Mammary epithelial cell (primary cell): ENCODE results near the gene IL1R2.

Experiments
- EZH2 ChIP-seq: IDR thresholded peaks from 2 replicates; pipeline ENCODE4 v1.6.1; 2012; ENCODE audit warnings: low read length, inconsistent platforms, borderline replicate concordance
- TF ChIP-seq, protein P1 (sequence below), 2 donors: IDR thresholded peaks in 1 of 2; conservative IDR thresholded peaks in 1 of 2; 2 replicates each; pipeline ENCODE4 v1.5.1; 2011 to 2012; ENCODE audit warnings: inconsistent platforms in 2 of 2, low read length in 2 of 2, mild to moderate bottlenecking in 2 of 2, control low read depth in 1 of 2, low read depth in 1 of 2; ENCODE audit not compliant: insufficient read depth in 1 of 2; ENCODE audit errors: extremely low read depth in 1 of 2

- TF ChIP-seq, protein P1, sequence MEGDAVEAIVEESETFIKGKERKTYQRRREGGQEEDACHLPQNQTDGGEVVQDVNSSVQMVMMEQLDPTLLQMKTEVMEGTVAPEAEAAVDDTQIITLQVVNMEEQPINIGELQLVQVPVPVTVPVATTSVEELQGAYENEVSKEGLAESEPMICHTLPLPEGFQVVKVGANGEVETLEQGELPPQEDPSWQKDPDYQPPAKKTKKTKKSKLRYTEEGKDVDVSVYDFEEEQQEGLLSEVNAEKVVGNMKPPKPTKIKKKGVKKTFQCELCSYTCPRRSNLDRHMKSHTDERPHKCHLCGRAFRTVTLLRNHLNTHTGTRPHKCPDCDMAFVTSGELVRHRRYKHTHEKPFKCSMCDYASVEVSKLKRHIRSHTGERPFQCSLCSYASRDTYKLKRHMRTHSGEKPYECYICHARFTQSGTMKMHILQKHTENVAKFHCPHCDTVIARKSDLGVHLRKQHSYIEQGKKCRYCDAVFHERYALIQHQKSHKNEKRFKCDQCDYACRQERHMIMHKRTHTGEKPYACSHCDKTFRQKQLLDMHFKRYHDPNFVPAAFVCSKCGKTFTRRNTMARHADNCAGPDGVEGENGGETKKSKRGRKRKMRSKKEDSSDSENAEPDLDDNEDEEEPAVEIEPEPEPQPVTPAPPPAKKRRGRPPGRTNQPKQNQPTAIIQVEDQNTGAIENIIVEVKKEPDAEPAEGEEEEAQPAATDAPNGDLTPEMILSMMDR (conservative IDR thresholded peaks at IDR 0.05 in 1 of 2, IDR thresholded peaks at IDR 0.05 in 1 of 2; ENCODE audit: extremely low read depth in 1 of 2, insufficient read depth in 1 of 2, low read depth in 1 of 2, low read length in 2 of 2), result no peak
- no peak for TF ChIP-seq EZH2
Measured at GRCh38 chr2:102057502-102058292, 65.9 kb downstream of the IL1R2 start.
